Measurements from ENCODE around the gene PLA2G4F.

DNA sequence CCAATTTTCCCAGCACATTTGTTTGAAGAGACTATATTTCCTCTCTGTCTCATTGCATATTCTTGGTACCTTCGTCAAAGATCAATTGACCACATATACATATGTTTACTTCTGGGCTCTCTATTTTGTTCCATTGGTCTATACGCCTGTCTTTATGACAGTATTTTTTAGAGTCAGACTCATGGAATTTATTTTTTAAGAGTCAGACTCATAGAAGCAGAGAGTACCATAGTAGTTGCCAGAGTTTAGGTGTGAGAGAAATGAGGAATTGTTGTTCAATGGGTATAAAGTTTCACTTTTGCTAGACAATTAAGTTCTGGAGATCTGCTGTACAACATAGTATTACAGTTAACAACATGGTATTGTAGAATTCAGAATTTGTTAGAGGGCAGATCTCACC is 27.1 kb downstream of the PLA2G4F start:
- no peak for TF ChIP-seq YY1 (IDR thresholded peaks at IDR 0.05; ENCODE audit: insufficient read depth, insufficient read length)
- TF ChIP-seq SUZ12 (IDR thresholded peaks at IDR 0.05; ENCODE audit: extremely low read depth, insufficient read depth, insufficient read length): no peak
- no peak for TF ChIP-seq ZNF274 (IDR thresholded peaks at IDR 0.05; ENCODE audit: low read depth, low read length)
